Measurements from ENCODE around the gene SERPINB6.

Gene SERPINB6

DNA sequence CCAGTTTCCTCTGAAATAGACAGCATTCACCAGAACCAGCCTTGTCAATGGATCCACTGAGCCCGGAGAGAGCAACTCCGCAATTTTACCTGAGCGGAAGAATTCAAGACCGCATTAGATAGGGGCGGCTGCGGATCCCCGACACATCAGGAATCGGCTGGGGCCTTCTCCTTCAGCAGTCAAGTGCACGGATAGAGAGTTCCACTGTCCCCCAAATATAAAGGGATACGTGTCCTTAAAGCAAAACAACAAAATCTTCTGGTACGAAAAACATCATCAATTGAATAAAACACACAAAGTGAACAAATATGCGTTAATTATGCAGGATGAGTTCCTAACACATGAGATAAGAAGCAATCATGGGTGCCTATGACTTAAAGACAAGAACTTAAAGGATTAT lies 18.3 kb downstream of the SERPINB6 start:
- DNase-seq, result no peak
- H3K27me3 ChIP-seq (replicated peaks), result no peaks in the 10 kb centered on the region
- H3K4me3 ChIP-seq (ENCODE audit: low read depth, low read length), result peak overlapping the region; percentile 26
- in situ Hi-C loops (cut with HindIII; ENCODE audit: low pct_ligation_motif_present, low sequenced_read_pairs), result no loop called here
- peaks cover 18% of the 10 kb centered on the region for H3K36me3 ChIP-seq (replicated peaks)
- H3K27ac ChIP-seq, result peak overlapping the region; percentile 6
- TF ChIP-seq, protein P1, sequence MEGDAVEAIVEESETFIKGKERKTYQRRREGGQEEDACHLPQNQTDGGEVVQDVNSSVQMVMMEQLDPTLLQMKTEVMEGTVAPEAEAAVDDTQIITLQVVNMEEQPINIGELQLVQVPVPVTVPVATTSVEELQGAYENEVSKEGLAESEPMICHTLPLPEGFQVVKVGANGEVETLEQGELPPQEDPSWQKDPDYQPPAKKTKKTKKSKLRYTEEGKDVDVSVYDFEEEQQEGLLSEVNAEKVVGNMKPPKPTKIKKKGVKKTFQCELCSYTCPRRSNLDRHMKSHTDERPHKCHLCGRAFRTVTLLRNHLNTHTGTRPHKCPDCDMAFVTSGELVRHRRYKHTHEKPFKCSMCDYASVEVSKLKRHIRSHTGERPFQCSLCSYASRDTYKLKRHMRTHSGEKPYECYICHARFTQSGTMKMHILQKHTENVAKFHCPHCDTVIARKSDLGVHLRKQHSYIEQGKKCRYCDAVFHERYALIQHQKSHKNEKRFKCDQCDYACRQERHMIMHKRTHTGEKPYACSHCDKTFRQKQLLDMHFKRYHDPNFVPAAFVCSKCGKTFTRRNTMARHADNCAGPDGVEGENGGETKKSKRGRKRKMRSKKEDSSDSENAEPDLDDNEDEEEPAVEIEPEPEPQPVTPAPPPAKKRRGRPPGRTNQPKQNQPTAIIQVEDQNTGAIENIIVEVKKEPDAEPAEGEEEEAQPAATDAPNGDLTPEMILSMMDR (IDR thresholded peaks at IDR 0.05; ENCODE audit: low read depth, low read length, missing control alignments), result no peak

DNA sequence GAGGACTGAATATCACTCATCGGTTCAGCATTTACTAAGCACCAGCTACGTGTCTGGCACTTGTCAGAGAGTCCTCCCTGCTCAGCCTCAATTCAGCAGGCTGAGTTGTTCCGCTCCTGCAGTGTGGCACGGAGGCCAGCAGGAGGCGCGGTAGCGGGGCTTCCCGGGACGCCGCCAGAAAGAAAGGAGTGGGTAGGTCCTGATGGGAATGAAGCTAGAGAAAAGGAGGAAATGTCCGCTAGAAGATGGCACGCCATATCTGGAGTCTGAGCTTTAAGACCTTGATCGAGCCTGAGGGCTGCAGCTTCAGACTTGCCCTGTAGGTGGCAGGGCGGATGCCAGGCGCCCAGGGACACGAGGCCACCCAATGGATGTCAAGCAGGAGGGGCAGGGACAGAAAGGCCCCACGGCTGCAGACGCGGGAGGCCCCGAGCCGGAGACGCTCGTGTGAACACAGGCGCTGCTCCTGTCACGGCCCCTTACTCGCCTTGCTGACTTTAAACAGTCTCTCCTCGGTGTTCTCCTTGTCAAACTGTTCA lies 18.7 kb downstream of the SERPINB6 start:
- peak; percentile 81 for DNase-seq
- Histone ChIP-seq H3K4me3 (ENCODE audit: low read depth, low read length) (peak overlapping the region; percentile 26), H3K27ac (peak overlapping the region; percentile 6), H3K36me3 (replicated peaks) (peaks cover 22% of the 10 kb centered on the region), H3K27me3 (replicated peaks) (no peaks in the 10 kb centered on the region)
- in situ Hi-C loops (cut with HindIII; ENCODE audit: low pct_ligation_motif_present, low sequenced_read_pairs), result no loop called here
- TF ChIP-seq, protein P1 (IDR thresholded peaks at IDR 0.05; ENCODE audit: low read depth, low read length, missing control alignments), result peak; percentile 99

DNA sequence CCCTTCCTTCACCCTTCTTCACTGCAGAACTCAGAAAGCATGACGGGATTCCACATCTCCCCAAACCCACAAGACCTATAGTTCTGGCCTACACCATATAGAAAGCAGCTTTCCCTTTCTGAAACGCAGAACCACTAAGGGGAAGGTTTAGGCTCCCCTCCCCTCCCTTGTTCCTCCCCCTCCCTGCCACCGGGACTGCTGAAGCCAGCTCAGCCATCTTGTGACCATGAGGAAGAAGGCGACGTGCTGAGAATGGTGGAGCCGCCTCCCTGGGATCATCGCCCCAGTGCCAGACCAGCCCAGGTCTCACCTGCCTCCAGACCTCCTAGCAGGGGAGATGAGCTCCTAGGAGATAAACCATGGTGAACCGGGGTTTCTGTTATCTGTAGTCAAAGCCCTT lies 19.6 kb downstream of the SERPINB6 start:
- DNase-seq, result no peak
- in situ Hi-C loops (cut with HindIII; ENCODE audit: low pct_ligation_motif_present, low sequenced_read_pairs), result no loop called here
- no peak overlapping the region for H3K4me3 ChIP-seq (ENCODE audit: low read depth, low read length)
- no peaks in the 10 kb centered on the region for H3K27me3 ChIP-seq (replicated peaks)
- H3K36me3 ChIP-seq (replicated peaks), result peaks cover 29% of the 10 kb centered on the region
- TF ChIP-seq, protein P1 (IDR thresholded peaks at IDR 0.05; ENCODE audit: low read depth, low read length, missing control alignments), result no peak
- H3K27ac ChIP-seq, result no peak overlapping the region

DNA sequence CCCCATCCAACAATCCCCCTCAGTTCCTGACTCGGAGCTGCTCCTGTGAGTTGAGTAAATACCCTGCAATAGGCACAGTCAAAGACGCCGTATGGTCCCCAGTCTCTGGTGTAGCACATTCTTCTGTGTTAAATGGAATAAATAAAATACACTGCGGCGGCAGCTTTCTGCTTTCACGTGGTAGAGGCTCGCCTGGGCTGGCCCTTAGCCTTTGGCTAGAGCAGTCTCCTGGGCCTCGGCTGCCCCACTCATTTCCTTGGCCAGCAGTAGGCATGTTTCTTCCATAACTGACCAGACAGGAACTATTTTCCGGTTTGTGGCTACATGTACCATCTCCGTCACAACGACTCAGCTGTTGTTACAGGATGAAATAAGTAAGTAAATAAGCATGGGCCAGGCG lies 20.7 kb downstream of the SERPINB6 start:
- in situ Hi-C loops (cut with HindIII; ENCODE audit: low pct_ligation_motif_present, low sequenced_read_pairs), result no loop called here
- TF ChIP-seq, protein P1 (IDR thresholded peaks at IDR 0.05; ENCODE audit: low read depth, low read length, missing control alignments), result no peak
- peaks cover 27% of the 10 kb centered on the region for H3K36me3 ChIP-seq (replicated peaks)
- DNase-seq, result no peak
- no peak overlapping the region for H3K4me3 ChIP-seq (ENCODE audit: low read depth, low read length)
- H3K27ac ChIP-seq, result no peak overlapping the region
- H3K27me3 ChIP-seq (replicated peaks), result no peaks in the 10 kb centered on the region

DNA sequence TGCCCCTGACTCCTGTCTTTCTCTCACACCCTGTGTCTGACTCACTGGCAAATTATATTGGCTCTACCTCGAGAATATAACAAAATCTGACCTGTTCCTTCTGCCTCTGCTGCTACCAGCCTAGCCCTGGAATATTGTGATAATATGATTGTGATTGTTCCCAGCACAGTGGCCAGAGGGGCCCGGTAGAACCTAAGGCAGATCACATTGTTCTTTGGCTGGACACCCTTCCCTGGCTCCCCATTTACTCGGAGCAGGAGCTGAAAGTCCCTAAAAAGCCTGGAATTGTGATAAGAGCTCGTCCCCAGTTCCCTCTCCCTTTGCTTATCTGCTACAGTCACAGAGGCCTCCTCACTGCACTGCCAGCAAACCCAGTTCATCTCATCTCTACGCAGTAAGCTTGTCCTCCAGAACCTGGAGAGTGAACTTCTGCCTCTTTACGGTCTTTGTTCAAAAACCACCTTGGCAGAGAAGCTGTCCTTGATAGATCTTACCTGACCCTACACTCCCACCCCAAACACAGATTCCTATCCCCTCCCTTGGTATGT lies 21.8 kb downstream of the SERPINB6 start:
- H3K27ac ChIP-seq, result no peak overlapping the region
- in situ Hi-C loops (cut with HindIII; ENCODE audit: low pct_ligation_motif_present, low sequenced_read_pairs), result no loop called here
- no peak overlapping the region for H3K4me3 ChIP-seq (ENCODE audit: low read depth, low read length)
- H3K36me3 ChIP-seq (replicated peaks), result peaks cover 25% of the 10 kb centered on the region
- TF ChIP-seq, protein P1 (IDR thresholded peaks at IDR 0.05; ENCODE audit: low read depth, low read length, missing control alignments), result no peak
- DNase-seq, result no peak
- no peaks in the 10 kb centered on the region for H3K27me3 ChIP-seq (replicated peaks)

DNA sequence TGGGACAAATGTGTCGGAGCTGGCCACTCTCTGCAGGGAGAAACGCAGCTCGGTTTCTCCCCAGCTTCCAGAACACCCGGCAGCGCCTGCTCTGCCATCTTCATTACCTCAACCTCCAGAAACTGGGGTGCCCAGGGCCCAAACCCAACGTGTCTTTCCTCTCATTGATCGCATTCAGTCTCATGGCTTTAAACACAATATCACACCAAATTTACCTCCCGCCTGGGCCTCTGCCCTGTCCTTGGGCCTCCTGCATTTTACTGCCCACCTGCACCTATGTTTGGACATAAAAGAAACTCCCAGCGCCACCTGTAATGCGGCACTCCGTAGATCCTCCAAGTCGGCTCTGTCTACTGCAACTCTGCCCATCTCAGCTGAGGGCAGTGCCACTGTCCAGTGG lies 22.2 kb downstream of the SERPINB6 start:
- DNase-seq, result no peak
- Histone ChIP-seq H3K4me3 (ENCODE audit: low read depth, low read length) (no peak overlapping the region), H3K36me3 (replicated peaks) (peaks cover 25% of the 10 kb centered on the region), H3K27ac (no peak overlapping the region), H3K27me3 (replicated peaks) (no peaks in the 10 kb centered on the region)
- in situ Hi-C loops (cut with HindIII; ENCODE audit: low pct_ligation_motif_present, low sequenced_read_pairs), result no loop called here
- TF ChIP-seq, protein P1 (IDR thresholded peaks at IDR 0.05; ENCODE audit: low read depth, low read length, missing control alignments), result no peak

Measured in brain microvascular endothelial cell (primary cell).